Epithelial cell of prostate (primary cell): ENCODE measurements around the gene KRTAP7-1.

ENCODE experiments used
- DNase-seq: peaks from one replicate; pipeline ENCODE4 v3.0.0-alpha.2; 2011; ENCODE audit warnings: low read depth, low spot score
- H3K27ac ChIP-seq: fragments of 450-650 bp; 2 replicates; pipeline ENCODE4 v1.5.1; 2017; ENCODE audit warnings: mild to moderate bottlenecking

Gene KRTAP7-1

GRCh38 chr21:30829659-30830058 lies at the start of gene KRTAP7-1:
TSS of gene KRTAP7-1 (minus strand) at chr21:30829759. CDS start at chr21:30829698, 61 bp downstream.
- H3K27ac ChIP-seq: no peak within 1 kb of the TSS
- no peak for DNase-seq

- no peak for DNase-seq
- H3K27ac ChIP-seq: no peak overlapping the region
These were observed 45.0 kb upstream of the KRTAP7-1 start for GRCh38 chr21:30874526-30874925.

- no peak overlapping the region for H3K27ac ChIP-seq
- no peak for DNase-seq
These were observed 18.3 kb upstream of the KRTAP7-1 start for GRCh38 chr21:30847627-30848500.

- H3K27ac ChIP-seq: no peak overlapping the region
- no peak for DNase-seq
These were observed 13.4 kb upstream of the KRTAP7-1 start for GRCh38 chr21:30842990-30843389.

GRCh38 chr21:30839304-30839703 lies 9.7 kb upstream of the KRTAP7-1 start:
- DNase-seq: peak; percentile 1
- no peak overlapping the region for H3K27ac ChIP-seq

GRCh38 chr21:30838536-30838935 lies 9.0 kb upstream of the KRTAP7-1 start:
- no peak overlapping the region for H3K27ac ChIP-seq
- no peak for DNase-seq

GRCh38 chr21:30831194-30831765 lies 1.7 kb upstream of the KRTAP7-1 start:
- H3K27ac ChIP-seq: no peak overlapping the region
- no peak for DNase-seq

GRCh38 chr21:30818837-30819610 lies 10.5 kb downstream of the KRTAP7-1 start:
- H3K27ac ChIP-seq: no peak overlapping the region
- no peak for DNase-seq

- no peak within 1 kb of the TSS for H3K27ac ChIP-seq
- DNase-seq: no peak
These were observed 16.4 kb downstream of the KRTAP7-1 start, which contains the start of gene KRTAP8-1 for GRCh38 chr21:30813174-30813573. TSS of gene KRTAP8-1 (minus strand) at chr21:30813274. CDS start at chr21:30813220, 54 bp downstream.

- no peak for DNase-seq
- no peak overlapping the region for H3K27ac ChIP-seq
These were observed 29.0 kb downstream of the KRTAP7-1 start for GRCh38 chr21:30800605-30801004.

- DNase-seq: no peak
- H3K27ac ChIP-seq: no peak overlapping the region
These were observed 35.8 kb downstream of the KRTAP7-1 start for GRCh38 chr21:30793581-30794314.

- no peak for DNase-seq
- H3K27ac ChIP-seq: no peak overlapping the region
These were observed 50.3 kb downstream of the KRTAP7-1 start for GRCh38 chr21:30779249-30779648.
